Nephron (organoid): Measurements from ENCODE around the gene CCNK.

ENCODE experiments used
- H3K27ac Mint-ChIP-seq, 3 experiments: 2 replicates each; pipeline ENCODE4 v1.8.0; 2020; ENCODE audit warnings: mixed read lengths in 3 of 3, mild to moderate bottlenecking in 2 of 3, moderate library complexity in 1 of 3
- H3K27me3 Mint-ChIP-seq: 2 replicates; pipeline ENCODE4 v1.8.0; 2021; ENCODE audit warnings: low read depth, mild to moderate bottlenecking, moderate library complexity, mixed read lengths
- H3K36me3 Mint-ChIP-seq: 2 replicates; pipeline ENCODE4 v1.8.0; 2020; ENCODE audit warnings: low read depth, mixed read lengths
- H3K4me1 Mint-ChIP-seq: 2 replicates; pipeline ENCODE4 v1.8.0; 2020; ENCODE audit warnings: mixed read lengths
- H3K4me3 Mint-ChIP-seq, 3 experiments: 2 replicates each; pipeline ENCODE4 v1.8.0; 2020; ENCODE audit warnings: mild to moderate bottlenecking in 3 of 3, mixed read lengths in 3 of 3, moderate library complexity in 2 of 3
- H3K9me3 Mint-ChIP-seq: 2 replicates; pipeline ENCODE4 v1.8.0; 2020; ENCODE audit warnings: mixed read lengths
- CTCF ChIP-seq, 3 experiments: fragments of 200-600 bp; sonication (generic); IDR thresholded peaks; one replicate each; pipeline ENCODE4 v1.5.0; 2021; ENCODE audit warnings: antibody characterized with exemption in 3 of 3; ENCODE audit not compliant: unreplicated experiment in 3 of 3

Gene CCNK

DNA sequence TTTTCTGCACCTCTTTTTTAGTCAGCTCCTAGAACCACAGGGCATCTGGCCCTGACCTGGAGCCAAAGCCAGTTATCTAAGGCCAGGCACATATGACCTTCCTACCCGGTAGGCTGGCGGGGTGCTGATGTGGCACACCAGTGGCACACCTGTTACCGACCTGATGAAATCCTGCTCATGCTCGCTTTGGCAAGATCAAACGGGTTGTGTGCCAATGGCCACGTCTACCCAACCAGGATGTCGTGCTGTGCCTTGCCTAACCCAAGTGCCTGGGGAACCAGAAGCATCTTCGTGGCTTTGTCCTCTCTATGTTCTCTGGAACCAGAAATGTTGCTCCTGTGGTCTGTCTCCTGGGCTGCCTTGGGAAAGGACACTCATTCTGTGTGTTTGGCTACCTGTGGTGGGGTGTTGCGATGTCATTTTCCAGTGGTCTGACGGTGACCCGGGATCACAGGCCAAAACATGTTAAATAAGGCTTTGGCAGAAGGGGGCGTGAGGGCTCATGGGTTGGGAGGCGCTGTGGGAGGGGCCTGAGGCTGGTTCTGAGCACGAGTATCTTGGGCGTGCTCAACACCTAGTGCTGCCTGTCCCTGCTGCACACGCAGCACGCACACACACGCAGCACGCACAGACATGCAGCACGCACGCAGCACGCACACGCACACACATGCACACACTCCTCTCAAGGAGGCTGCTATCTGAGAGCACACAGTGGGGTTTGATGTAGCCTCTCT is 27.9 kb downstream of the CCNK start:
- Mint-ChIP-seq H3K4me3 (no peak overlapping the region), H3K27ac (peak overlapping the region in 2 of 3 experiments; percentile 37 to 55), H3K36me3 (peaks cover 53% of the 10 kb centered on the region), H3K9me3 (no peaks in the 10 kb centered on the region), H3K27me3 (no peaks in the 10 kb centered on the region), H3K4me1 (peaks cover 5% of the 10 kb centered on the region)
- TF ChIP-seq CTCF (IDR thresholded peaks at IDR 0.05; ENCODE audit: unreplicated experiment in 3 of 3): no peak

DNA sequence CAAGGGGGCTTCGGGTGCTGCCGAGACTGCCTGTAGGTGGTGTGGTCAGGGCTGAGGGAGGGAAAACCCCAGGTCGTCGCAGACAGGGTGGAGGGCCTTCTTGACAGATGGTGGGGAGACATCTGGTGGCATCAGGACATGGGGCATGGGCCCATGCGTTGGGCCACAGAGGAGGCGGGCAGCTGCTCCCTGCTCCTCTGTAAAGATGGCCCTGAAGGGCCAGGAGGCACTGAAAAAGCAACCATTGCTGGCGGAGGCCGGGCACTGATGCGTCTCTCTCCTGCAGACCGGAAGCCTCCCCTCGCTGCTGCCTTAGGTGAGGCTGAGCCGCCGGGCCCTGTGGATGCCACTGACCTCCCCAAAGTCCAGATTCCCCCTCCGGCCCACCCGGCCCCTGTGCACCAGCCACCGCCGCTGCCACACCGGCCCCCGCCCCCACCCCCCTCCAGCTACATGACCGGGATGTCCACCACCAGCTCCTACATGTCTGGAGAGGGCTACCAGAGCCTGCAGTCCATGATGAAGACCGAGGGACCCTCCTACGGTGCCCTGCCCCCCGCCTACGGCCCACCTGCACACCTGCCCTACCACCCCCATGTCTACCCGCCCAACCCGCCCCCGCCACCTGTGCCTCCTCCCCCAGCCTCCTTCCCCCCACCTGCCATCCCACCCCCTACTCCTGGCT is 28.8 kb downstream of the CCNK start:
- peaks cover 45% of the 10 kb centered on the region for H3K36me3 Mint-ChIP-seq
- H3K27ac Mint-ChIP-seq: no peak overlapping the region
- no peak overlapping the region for H3K4me3 Mint-ChIP-seq
- H3K4me1 Mint-ChIP-seq: peaks cover 5% of the 10 kb centered on the region
- H3K9me3 Mint-ChIP-seq: no peaks in the 10 kb centered on the region
- no peak for TF ChIP-seq CTCF (IDR thresholded peaks at IDR 0.05; ENCODE audit: unreplicated experiment in 3 of 3)
- no peaks in the 10 kb centered on the region for H3K27me3 Mint-ChIP-seq

- peaks cover 39% of the 10 kb centered on the region for H3K36me3 Mint-ChIP-seq
- H3K4me1 Mint-ChIP-seq: peaks cover 5% of the 10 kb centered on the region
- H3K27me3 Mint-ChIP-seq: no peaks in the 10 kb centered on the region
- peak overlapping the region in 2 of 3 experiments; percentile 42 to 46 for H3K27ac Mint-ChIP-seq
- TF ChIP-seq CTCF (IDR thresholded peaks at IDR 0.05; ENCODE audit: unreplicated experiment in 3 of 3): no peak
- no peaks in the 10 kb centered on the region for H3K9me3 Mint-ChIP-seq
- H3K4me3 Mint-ChIP-seq: no peak overlapping the region
Measured at GRCh38 chr14:99510556-99511139, 29.4 kb downstream of the CCNK start.

GRCh38 chr14:99511421-99512109 is 30.4 kb downstream of the CCNK start:
- peak overlapping the region in 2 of 3 experiments; percentile 42 to 46 for H3K27ac Mint-ChIP-seq
- peaks cover 5% of the 10 kb centered on the region for H3K4me1 Mint-ChIP-seq
- TF ChIP-seq CTCF (IDR thresholded peaks at IDR 0.05; ENCODE audit: unreplicated experiment in 3 of 3): no peak
- no peaks in the 10 kb centered on the region for H3K9me3 Mint-ChIP-seq
- no peaks in the 10 kb centered on the region for H3K27me3 Mint-ChIP-seq
- no peak overlapping the region for H3K4me3 Mint-ChIP-seq
- peaks cover 29% of the 10 kb centered on the region for H3K36me3 Mint-ChIP-seq

DNA sequence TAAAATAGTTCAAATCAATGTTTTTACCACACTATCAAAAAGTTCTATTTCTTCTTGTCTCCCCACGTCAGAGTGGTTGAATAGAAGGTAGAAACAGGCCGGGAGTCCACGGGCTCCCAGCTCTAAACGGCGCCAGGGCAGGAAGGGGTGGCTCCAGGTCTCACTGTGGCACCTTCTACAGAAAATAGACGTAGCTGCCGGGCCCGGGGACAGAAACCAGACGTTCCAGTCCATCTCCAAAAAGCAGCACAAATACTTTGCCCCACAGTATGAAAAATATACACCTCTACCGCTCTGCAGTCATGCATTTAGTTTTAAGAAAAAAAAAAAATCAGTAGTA is 30.9 kb downstream of the CCNK start:
- Mint-ChIP-seq H3K36me3 (peaks cover 24% of the 10 kb centered on the region), H3K27me3 (no peaks in the 10 kb centered on the region), H3K27ac (peak overlapping the region in 2 of 3 experiments; percentile 39 to 42), H3K4me1 (peaks cover 5% of the 10 kb centered on the region), H3K4me3 (no peak overlapping the region), H3K9me3 (no peaks in the 10 kb centered on the region)
- TF ChIP-seq CTCF (IDR thresholded peaks at IDR 0.05; ENCODE audit: unreplicated experiment in 3 of 3): no peak
